ENCODE results near the gene TCF4.

TCF4 gene

GRCh38 chr18:55236150-55236931, 351.7 kb downstream of the TCF4 start:
- Histone ChIP-seq H3K4me3 (ENCODE audit: low read depth, low read length) (no peak overlapping the region), H3K27me3 (ENCODE audit: insufficient read depth, low read depth, severe bottlenecking) (no peaks in the 10 kb centered on the region), H3K9me3 (ENCODE audit: severe bottlenecking) (no peaks in the 10 kb centered on the region), H3K36me3 (no peaks in the 10 kb centered on the region), H3K27ac (no peak overlapping the region)
- no peak for DNase-seq
- no peak for TF ChIP-seq CTCF (IDR thresholded peaks at IDR 0.05; ENCODE audit: low read depth, low read length)

GRCh38 chr18:55235094-55235461, 352.9 kb downstream of the TCF4 start:
- no peak for DNase-seq
- no peaks in the 10 kb centered on the region for H3K36me3 ChIP-seq
- H3K4me3 ChIP-seq (ENCODE audit: low read depth, low read length), result peak overlapping the region; percentile 35
- H3K27me3 ChIP-seq (ENCODE audit: insufficient read depth, low read depth, severe bottlenecking), result no peaks in the 10 kb centered on the region
- no peak overlapping the region for H3K27ac ChIP-seq
- H3K9me3 ChIP-seq (ENCODE audit: severe bottlenecking), result no peaks in the 10 kb centered on the region
- TF ChIP-seq CTCF (IDR thresholded peaks at IDR 0.05; ENCODE audit: low read depth, low read length), result no peak

DNA sequence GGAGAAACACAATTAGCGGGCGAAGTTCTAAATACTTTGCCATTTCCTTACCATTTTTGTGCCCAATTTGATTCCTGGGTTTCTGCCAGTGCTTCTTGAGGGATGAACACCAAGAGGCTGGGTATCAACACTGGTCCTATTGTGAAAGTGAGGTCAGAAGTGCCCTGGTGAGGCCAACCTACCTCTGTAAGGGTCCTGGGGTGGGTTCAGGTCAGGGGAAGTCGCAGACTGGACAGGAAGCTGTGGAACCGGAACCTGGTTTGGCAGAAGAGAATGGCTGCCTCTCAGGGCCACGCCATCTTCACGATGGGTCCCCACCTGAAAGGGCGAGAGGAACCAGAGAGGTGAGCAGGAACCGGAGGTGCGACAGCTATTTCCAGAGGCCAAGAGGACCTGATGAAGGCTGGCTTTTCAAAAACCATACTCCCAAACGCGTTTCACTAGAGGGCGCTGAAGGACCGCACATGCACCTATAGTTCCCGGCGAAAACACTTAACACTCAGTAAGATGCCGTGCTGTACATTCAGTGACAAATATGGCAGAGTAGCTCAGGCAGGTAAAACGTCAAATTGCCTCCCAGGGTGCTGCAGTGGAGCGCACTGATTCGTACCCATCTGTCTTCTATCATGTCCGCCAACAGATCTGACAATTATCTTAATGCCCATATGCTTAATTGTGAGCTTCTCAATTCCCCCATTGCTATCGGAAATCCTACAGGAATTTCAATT, 353.5 kb downstream of the TCF4 start:
- DNase-seq, result peak; percentile 87
- H3K9me3 ChIP-seq (ENCODE audit: severe bottlenecking), result no peaks in the 10 kb centered on the region
- H3K27ac ChIP-seq, result no peak overlapping the region
- H3K4me3 ChIP-seq (ENCODE audit: low read depth, low read length), result peak overlapping the region; percentile 35
- no peaks in the 10 kb centered on the region for H3K27me3 ChIP-seq (ENCODE audit: insufficient read depth, low read depth, severe bottlenecking)
- no peaks in the 10 kb centered on the region for H3K36me3 ChIP-seq
- peak; percentile 92 for TF ChIP-seq CTCF (IDR thresholded peaks at IDR 0.05; ENCODE audit: low read depth, low read length)

DNA sequence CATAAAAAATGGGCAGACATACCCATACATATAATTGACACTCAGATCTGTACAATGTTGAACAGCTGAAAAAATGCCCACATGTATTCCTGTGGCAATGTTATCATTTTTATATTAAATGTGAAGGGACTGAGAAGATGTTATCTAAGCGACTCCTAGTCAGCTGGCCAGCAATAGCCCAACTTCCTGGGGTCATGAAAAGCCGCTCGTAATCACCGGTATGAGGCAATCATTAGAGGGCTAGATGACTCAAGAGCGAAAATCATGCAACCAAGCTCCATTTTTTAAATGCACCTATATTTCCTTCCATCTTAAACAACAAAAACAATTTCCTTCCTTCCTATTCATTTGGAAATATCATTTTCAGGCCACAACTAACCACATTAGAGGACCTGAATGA, 354.1 kb downstream of the TCF4 start:
- Histone ChIP-seq H3K27ac (no peak overlapping the region), H3K9me3 (ENCODE audit: severe bottlenecking) (no peaks in the 10 kb centered on the region), H3K36me3 (no peaks in the 10 kb centered on the region), H3K27me3 (ENCODE audit: insufficient read depth, low read depth, severe bottlenecking) (no peaks in the 10 kb centered on the region), H3K4me3 (ENCODE audit: low read depth, low read length) (no peak overlapping the region)
- no peak for TF ChIP-seq CTCF (IDR thresholded peaks at IDR 0.05; ENCODE audit: low read depth, low read length)
- DNase-seq, result no peak

DNA sequence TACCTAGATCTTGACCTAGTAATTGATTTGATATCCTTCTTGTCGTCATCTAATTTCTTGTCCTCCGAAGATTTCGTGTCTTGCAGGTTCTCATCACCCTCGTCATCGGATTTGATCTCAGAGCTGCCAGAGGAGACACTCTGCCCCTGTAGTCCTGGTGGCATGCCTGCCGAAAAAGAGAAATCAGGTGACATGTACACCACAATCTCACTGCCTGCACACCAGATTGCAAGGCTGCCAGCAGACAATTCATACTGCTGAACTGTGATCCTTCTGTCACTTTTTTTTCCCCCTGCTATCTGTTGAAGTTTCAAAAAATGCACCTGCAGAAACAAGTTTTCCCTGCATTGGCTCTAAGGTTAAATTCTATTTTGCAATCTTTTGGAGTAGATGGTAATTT, 355.5 kb downstream of the TCF4 start:
- Histone ChIP-seq H3K27me3 (ENCODE audit: insufficient read depth, low read depth, severe bottlenecking) (no peaks in the 10 kb centered on the region), H3K27ac (no peak overlapping the region), H3K9me3 (ENCODE audit: severe bottlenecking) (no peaks in the 10 kb centered on the region), H3K4me3 (ENCODE audit: low read depth, low read length) (no peak overlapping the region), H3K36me3 (no peaks in the 10 kb centered on the region; the same call in 1 of the 2 replicates)
- no peak for DNase-seq
- TF ChIP-seq CTCF (IDR thresholded peaks at IDR 0.05; ENCODE audit: low read depth, low read length), result no peak
